HPDE6-E6E7 (cell line): ENCODE results near the gene MAST4.

Experiments used
- DNase-seq: peaks from one replicate; pipeline ENCODE4 v3.0.0; 2011; ENCODE audit warnings: missing footprints; ENCODE audit errors: extremely low spot score

Gene MAST4

DNA sequence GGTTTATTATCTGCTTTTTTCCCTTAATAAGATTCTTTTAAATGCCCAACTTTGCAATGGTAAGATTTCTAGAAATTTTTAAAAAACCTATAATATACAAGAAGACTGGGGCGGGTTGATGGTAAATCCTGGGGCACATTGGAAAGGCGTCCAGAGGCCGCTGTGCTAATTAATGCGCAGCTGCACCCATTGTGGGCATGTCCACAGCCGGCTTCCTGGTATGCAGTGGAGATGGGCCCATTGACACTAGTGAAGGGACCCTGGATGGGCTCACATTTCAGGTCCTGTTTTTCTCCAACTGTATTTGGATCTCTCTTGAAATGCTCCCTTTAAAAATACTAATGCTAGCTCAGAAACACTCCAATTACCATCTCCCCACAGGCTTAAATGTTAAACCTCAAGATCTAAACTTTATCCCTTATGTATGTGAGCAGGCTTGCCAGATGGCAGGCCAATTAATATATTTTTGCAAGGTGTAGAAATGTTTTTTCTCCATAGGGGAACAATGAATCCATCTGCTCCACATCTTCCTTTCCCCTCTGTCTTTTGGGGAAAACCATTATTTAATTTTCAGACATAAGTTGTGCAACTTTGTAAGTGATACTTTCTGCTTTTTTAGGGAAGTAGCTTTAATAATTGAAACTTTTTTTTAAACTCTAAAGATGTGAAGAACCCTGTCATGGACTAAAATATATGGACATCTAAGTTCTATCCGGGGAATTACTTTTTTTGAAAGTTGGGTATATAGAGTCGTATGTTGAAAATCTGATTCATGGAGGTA is 423.1 kb downstream of the MAST4 start:
- DNase-seq: no peak

DNA sequence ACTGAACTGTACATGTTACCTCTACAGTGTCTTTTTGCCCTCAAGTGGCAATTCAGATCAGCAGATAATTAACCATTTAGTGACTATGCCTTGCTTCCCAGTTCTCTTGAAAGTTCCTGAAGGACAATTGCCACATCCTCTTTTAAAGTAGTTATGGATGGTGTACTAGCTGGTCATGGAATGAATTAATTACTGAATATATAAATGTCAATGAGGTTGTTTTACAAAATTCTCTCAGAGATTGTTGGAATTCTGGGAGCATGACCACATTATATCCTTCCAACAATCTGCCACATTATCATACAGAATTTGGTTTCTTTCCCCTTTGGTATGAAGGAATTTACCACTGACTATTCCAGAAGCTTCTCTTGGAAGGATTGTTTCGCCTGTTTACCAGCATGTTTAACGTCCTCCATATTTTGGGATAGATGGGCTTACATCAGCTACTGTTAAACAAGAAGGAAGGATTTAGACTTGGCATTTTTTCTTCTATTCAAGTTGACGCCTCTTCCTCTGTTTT is 424.0 kb downstream of the MAST4 start:
- no peak for DNase-seq

DNA sequence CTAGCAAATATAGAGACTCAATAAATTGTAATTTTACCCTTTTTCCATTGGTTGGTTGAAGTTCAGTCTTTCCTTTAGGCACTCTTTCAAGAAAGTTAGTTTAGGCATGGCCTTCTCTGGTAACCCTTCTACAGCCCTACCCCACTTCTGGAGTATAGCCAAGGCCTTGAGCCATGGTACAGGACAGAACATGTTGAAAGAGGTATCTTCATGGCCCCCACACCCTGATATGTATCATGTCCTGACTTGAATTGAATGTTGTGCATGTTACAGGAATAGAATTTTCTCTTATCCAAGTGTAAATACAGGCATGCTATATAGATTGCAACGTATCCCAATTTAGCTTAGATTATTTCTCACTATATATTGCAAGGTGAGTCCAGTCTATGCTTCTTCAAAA is 424.8 kb downstream of the MAST4 start:
- peak; percentile 83 for DNase-seq

DNA sequence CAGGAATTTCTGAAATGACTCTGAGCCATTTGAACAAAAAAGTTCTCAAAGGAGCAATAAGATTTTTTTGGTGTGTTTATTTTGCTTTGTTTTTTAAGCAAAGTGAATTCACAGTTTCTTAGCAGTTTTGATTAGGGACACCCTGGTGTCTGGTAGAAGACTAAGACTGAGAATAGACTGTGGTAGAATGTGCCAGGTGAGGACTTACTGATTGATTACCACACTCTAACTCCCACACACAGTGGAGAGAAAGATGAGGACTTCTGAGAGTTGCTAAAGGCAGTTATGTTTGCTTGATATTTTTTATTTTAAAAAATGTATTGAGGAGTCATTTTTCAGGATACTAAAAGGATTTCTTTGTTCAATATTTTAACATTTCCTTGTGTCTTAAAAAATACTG is 425.3 kb downstream of the MAST4 start:
- no peak for DNase-seq

DNA sequence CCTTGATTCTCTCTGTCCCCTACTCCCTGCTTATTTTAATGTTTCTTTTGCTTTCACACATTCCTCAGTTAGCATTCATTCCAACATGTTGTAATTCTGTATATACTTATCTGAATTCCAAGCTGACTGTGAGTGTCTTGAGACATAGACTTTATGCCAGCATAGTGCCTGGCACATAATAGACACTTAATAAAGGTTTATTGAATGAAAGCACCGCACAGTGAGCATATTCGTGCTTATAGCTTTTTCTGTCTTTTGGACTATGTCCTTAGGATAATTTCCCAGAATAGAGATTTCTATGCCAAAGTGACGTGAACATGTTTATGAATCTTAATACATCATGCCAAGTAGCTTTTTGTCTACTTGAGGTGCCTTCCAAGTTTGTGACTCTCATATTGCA is 425.8 kb downstream of the MAST4 start:
- DNase-seq: no peak

DNA sequence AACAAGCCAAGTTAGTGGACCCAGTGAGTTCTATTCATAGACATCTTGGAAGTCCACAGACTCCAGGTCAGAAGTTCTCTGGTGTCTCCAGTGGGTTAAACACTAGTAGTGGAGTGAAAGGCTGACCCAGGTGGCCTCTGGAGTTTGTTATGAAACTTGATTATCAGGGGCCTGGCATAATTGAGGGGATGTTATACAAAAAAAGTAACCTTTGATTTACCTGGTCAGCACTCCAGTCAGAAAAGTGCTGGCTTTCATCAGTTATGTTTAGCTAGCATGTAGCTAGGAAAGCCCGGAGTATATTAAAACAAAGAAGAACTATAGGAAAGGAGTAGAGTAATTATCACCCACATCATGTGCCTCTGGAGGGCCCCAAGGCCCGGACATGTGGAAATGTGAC is 429.3 kb downstream of the MAST4 start:
- no peak for DNase-seq

DNA sequence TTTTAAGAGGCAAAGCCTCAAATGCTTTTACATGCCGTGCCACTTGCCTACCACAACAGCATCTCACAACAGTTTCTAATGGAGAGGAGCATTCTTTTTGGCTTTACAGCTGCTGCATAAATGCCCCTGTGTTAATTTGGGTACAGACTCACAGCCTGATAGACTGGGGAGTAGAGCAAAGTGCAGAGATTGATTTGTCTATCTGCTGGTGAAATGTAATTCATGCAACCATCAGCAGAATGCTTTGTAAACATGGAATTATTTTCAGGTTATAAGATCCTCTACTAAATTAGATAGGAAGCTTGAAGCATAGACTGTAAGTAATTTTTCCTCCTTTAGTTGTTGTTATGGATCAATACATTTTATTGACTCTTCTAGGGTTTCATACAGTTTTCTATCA is 430.1 kb downstream of the MAST4 start:
- no peak for DNase-seq

DNA sequence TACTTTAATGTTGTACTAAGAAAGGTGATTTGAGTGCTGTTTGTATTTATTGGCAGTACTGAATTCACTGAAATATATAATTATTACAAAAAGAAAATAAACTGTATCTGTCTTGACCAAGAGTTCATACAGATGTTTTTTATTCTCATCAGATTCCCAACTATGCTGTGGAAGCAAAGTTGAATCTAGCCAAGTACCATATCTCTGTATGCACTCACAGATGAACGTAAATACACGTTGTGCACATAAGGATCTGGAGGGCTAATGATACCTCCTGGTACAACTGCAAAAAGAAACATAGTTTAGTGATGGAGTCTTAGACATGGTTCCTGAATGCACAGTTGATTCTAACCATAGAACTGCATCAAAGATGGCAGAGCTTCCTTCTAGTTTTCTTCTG is 431.0 kb downstream of the MAST4 start:
- no peak for DNase-seq

DNA sequence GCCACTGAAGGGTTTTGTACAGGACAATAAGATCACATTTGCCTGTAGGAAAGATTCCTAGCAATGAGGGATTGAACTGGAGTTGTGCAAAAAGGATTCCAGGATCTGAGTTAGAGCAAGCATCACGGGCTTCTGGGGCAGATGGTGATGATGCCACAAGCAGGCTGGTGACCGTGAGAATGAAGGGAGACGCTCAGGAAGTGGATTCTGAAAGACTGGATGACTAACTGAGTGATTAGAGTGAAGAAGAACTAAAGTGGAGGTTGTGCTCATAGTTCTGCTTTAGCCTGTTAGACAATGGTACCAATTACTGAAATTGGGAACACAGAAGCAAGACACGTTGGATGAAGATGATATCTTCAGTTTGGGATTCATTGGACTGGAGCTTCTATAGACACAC is 432.2 kb downstream of the MAST4 start:
- DNase-seq: no peak

DNA sequence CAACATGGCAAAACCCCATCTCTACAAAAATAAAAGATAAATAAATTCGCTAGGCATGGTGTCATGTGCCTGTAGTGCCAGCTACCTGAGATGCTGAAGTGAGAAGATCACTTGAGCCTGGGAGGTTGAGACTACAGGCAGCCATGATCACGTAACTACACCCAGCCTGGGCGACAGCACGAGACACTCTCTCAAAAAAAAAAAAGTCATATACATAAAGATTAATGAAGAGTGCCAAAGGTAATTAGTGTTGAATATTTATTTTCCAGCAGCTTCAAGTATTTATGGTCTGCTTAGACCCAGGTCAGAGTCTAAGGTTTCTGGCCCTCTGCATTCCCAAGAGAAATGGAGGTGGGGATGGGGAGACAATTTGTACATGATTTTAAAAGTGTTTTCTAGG is 432.7 kb downstream of the MAST4 start:
- DNase-seq: no peak

DNA sequence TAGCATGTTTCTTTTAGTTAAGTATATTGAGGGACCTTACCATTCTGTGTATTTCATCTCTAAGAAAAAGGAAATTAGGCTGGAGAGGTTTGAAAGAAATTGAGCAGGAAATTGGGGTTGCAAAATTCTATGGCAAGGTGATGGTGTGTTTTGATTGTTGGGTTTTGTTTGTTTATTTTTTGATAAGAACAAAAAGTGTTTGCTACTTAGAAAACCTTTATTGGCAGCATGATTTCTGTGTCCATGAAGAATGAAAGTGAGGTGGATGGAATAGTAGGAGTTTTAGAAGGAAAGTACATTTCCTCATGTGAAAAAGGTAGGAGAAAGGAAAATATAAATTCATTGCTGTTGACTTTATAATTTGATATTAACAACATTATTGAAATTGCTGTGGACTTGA is 433.3 kb downstream of the MAST4 start:
- DNase-seq: no peak

DNA sequence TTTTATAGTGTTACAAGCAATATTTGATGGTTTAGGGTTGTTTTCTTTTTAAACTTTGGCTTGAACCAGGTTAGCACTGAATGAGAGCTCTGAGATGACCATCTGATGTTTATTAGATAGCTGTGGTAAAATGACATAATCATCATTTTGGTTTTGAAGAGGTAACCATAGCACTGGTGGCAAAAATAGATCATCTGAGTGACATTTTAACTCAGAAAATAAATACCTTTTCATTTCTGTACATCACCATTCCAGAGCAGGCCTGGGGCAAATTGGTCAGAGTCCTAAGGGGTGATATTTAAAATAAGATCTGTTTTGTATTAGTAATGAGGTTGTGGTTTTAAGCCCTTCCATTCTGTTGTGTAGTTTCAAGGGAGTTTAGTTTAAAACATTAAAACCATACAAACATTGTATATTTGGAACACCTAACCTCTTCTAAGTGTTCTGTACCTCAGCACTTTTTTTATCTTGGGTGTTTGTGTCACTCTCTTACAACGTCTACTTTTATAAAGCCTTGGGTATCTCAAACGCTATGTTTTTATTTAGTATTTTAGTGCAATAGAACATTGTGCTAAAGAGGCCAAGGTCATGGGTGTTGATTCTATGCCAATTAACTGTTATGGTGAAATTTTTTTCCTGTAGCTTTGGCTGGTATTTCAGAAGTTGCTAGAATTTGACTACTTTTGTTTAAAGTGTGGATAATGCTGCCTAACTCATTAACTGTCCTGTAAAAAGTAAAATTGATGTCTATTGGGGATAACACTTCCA is 434.3 kb downstream of the MAST4 start:
- no peak for DNase-seq

DNA sequence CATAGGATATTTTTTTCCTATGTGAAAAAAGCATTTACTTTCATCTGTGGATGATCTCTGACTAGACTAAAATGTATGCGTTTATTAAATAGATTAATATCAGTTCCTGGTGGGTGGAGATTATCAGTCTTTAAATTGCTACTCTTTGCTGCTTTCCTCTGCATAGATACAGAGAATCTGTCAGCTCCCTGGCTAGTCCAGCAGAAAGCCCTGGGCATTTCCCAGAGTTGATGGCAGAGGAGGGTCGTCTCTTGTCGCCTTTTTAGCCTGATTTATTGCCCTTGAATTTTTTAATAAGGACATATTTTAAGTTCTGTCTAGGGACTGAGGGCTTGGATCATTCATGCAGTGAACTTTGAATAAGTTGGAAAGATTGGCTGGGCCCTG is 434.9 kb downstream of the MAST4 start:
- DNase-seq: no peak

DNA sequence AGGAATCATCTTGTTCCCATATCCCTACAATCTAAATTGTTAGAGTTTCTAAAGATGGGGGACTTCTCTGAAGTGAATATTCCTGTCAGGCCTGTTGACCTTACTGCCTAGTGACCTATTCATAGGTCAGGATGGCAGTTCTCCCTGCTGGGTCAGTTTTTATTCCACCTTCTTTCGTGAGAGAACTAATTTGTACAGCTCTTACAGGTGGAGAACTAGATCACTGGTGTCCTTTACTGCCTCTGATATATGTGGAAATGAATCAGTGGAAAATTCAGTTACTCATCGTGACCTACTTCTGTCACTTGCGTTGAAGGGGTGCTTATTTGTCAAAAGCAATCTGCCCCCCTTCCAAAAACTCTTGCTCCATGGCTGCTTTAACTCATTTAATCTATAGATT is 435.5 kb downstream of the MAST4 start:
- DNase-seq: no peak

DNA sequence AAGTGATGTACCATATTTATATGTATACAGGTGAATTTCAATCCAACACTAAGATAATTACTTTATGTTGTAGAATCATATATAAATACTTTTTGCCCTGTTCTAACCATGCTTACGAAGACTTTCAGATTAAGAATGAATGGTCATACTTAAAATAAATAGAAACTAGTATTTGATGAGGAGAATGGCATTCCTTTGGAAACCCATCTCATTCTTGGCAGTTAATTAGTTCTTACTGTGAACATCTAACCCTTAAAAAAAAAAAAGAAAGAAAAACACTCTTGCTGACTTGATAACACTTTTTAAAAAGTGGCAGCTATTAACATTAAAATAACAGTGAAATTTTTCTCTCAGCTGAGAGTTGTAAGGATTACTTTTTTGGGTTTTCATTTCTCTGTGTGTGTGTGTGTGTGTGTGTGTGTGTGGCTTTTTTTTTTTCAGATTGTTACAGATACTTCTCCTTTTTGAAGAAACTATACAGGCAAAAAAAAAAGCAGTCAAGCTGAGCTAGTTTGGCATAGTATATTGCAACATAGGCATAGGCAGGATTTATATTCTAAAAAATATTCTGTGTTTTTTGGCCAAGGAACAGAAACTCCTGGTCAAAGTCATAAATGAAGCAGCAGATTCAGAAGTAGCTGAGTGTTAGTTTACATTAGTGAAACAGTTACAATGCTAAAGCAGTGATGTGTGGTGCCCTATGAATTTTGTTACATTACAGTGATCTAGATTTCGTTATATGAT is 436.9 kb downstream of the MAST4 start:
- DNase-seq: no peak

DNA sequence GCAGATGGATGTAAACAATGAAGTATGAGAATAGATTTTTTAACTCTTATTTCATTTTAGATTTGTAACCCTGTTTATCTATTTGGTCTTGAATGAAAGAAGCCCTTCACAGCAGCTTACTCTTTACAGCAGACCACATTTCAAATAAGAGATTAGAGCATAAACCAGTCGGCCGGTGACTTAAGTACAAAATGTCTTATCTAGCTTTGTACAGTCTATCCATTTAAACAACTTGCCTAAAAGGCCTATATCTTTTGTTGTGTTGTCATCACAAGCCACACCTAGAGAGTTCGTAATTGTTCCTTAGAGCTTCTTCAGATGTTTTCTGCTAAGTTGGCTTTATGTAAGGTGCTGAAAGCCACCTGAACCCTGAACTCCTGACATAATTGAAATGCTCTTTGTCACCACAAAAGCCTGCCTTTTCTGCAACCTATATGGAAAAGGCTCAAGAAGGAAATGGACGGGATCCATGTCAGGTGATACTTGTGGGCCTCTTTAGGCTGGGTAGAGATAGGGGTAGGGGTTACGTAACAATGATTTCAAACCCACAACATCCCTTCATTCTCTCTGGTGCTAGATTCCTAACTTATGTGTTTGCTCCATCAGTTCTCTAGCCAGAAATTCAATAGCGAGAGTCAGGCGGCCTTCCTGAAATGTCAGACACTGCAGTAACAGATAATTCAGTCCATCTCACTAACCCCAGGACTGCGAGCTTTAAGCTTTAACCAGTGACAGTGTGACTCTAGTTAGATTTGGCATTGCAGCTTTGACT is 437.9 kb downstream of the MAST4 start:
- DNase-seq: no peak

DNA sequence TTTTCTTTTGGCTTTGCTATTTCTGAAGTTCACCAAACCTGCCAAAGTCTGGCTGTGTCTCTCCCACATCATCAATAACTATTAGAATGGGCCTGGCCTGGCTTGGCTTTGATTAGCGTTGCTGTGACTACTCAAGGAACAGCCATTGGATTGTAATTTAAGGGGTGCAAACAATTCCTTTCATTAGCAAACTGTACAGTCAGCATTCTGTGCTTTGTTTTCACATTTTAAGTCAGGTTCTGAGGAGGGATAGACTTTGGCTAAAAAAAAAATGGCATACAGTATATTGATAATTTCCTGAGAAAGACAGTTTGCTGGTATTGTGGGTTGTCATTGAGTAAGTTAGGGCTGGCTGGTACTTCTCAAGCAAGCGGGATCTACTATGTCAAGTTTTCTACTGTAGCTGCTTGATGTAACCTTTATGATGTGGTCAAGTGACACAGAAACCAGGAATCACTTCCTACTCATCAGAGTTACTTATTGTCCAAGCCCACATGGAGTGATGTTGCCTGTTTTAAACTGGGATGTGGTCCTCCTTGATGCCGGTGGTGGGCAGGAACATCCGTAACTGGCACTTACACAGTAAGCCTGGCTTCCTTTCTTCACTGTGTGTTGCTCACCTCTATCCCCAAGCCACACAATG is 439.0 kb downstream of the MAST4 start:
- no peak for DNase-seq

DNA sequence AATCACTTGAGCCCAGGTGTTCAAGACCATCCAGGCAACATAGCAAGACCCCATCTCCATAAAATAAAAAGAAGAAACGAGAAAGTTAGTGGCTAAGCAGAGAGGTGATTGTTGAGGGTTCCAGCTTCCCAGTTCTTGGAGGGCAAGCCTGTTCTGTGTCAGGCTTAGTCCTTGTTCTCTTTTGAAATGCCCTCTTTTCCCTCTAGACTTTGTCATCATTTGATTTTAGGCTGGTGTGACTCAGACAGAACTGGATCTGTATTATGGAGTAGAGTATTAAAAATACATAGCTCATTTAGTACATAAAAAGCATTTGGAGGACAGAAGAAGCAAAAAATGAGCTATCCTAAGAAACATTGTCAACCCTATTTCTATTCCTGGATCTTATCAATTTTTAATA is 441.0 kb downstream of the MAST4 start:
- no peak for DNase-seq

DNA sequence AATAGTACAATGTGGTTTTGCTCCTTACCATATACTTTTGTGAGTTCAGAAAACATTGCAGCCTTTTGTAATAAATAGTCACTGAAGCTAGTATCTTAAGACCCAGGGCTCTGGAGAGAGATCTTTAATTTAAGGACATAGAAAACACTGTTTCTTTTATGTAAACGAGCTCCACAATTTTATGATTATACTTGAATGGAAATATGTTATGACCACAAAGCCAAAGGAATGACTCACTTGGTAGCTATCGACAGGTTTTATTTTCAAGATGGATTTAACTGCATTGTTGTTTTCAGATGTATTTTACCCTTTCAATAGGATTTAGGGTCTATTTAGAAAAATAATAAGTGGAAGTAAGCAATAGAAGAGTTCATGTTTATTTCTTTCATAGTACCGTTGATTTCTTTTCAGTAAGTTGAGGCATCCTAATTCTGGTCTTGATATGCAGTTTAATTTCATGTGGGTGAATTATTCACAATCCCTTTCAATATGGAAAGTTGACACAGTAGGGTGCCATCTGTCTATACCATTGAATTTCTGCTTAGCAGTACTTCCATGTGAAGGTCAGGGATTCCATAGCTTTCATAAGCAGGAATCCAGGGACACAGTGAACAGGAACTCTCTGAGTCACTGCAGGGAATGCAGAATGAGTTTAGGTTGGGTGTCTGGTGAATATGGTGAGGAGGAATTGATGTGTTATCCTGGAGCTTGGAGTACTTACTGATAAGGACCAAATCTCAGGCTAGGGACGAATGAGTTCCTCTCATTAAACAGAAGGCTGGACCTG is 442.8 kb downstream of the MAST4 start:
- DNase-seq: no peak
